Smooth muscle cell (in vitro differentiated cells): ENCODE results near the gene WIPI1. TPM values are rescaled to one million over a fixed set of nuclear protein-coding genes. Genes with fewer than 3 reads are reported as not detected.
"Not testable (repeated sequence)": the region's sequence is repeated elsewhere in the genome, so short reads cannot be mapped to it uniquely, and the experiment has no call there.

Experiments used
- DNase-seq: peaks from one replicate; lab custom pipeline; 2025; ENCODE audit not compliant: unreplicated experiment; lab: John Stamatoyannopoulos, UW
- H2AFZ ChIP-seq: fragments of 200-600 bp; sonication (generic); 2 replicates; pipeline ENCODE4 v1.6.0; 2016; ENCODE audit warnings: antibody characterized with exemption, low read depth, mild to moderate bottlenecking
- H3F3A ChIP-seq: fragments of 200-600 bp; sonication (generic); 2 replicates; pipeline ENCODE4 v1.6.0; 2017; ENCODE audit warnings: antibody characterized with exemption, low read depth
- H3K27ac ChIP-seq: fragments of 200-600 bp; sonication (generic); 2 replicates; pipeline ENCODE4 v1.5.1; 2016; ENCODE audit warnings: low read depth, mild to moderate bottlenecking
- H3K27me3 ChIP-seq: fragments of 200-600 bp; sonication (generic); 2 replicates; pipeline ENCODE4 v1.6.1; 2016; ENCODE audit warnings: low read depth, mild to moderate bottlenecking
- H3K36me3 ChIP-seq: fragments of 200-600 bp; sonication (generic); 2 replicates; pipeline ENCODE4 v1.5.1; 2016; ENCODE audit warnings: low read depth
- H3K4me1 ChIP-seq: fragments of 200-600 bp; sonication (generic); 2 replicates; pipeline ENCODE4 v1.5.1; 2016; ENCODE audit warnings: low read depth
- H3K4me2 ChIP-seq: fragments of 200-600 bp; sonication (generic); 2 replicates; pipeline ENCODE4 v1.6.0; 2016; ENCODE audit warnings: mild to moderate bottlenecking
- H3K4me3 ChIP-seq: fragments of 200-600 bp; sonication (generic); 2 replicates; pipeline ENCODE4 v1.5.1; 2016; ENCODE audit warnings: mild to moderate bottlenecking
- H3K79me2 ChIP-seq: fragments of 200-600 bp; sonication (generic); 2 replicates; pipeline ENCODE4 v1.6.0; 2016; ENCODE audit warnings: low read depth, mild to moderate bottlenecking
- H3K9ac ChIP-seq: fragments of 200-600 bp; sonication (generic); 2 replicates; pipeline ENCODE4 v1.6.0; 2016; ENCODE audit warnings: low read depth
- H3K9me3 ChIP-seq: fragments of 200-600 bp; sonication (generic); replicated peaks from 2 replicates; pipeline ENCODE4 v1.5.1; 2016; ENCODE audit warnings: low read depth
- H4K20me1 ChIP-seq: fragments of 200-600 bp; sonication (generic); 2 replicates; pipeline ENCODE4 v1.6.0; 2016; ENCODE audit warnings: low read depth
- CTCF ChIP-seq: fragments of 200-600 bp; sonication (generic); IDR thresholded peaks from 2 replicates; pipeline ENCODE4 v1.5.1; 2017; ENCODE audit warnings: borderline replicate concordance, mild to moderate bottlenecking, antibody characterized with exemption; ENCODE audit not compliant: insufficient read depth, poor library complexity, severe bottlenecking
- WGBS: methylation state at CpG from one replicate; pipeline ENCODE4 v1.1.7; 2016; ENCODE audit warnings: low lambda C conversion rate; 5-methylcytosine and 5-hydroxymethylcytosine counted together
- polyA plus RNA-seq: library from polyadenylated mRNA; unstranded; fragments of >200 nt; fragmentation: Nextera tagmentation; extraction: Ambion mirVana; gene quantifications from 2 replicates; pipeline ENCODE4 v1.2.1, GENCODE V29; 2016
- total RNA-seq: library from RNA; depleted of rRNA; stranded (reverse); fragments of >200 nt; gene quantifications from 2 replicates; pipeline ENCODE4 v1.2.3, GENCODE V29; 2014

Gene WIPI1
- total and polyA plus RNA-seq, 2 experiments from 2014 or later = 188 to 196 TPM

GRCh38 chr17:68498479-68499326, 41.4 kb upstream of the WIPI1 start:
- no peak overlapping the region for H3K27ac ChIP-seq
- H3K4me2 ChIP-seq = no peak overlapping the region
- H3K9me3 ChIP-seq = no peaks in the 10 kb centered on the region
- DNase-seq = no peak
- H3K36me3 ChIP-seq = no peaks in the 10 kb centered on the region
- no peak for TF ChIP-seq CTCF
- H3K27me3 ChIP-seq = no peaks in the 10 kb centered on the region
- H4K20me1 ChIP-seq = no peaks in the 10 kb centered on the region
- H3K79me2 ChIP-seq = no peaks in the 10 kb centered on the region
- H3K9ac ChIP-seq = no peak overlapping the region
- no peak overlapping the region for H2AFZ ChIP-seq
- no peaks in the 10 kb centered on the region for H3K4me1 ChIP-seq
- WGBS = 92% methylated on average over 7 of the region's 7 CpGs
- H3F3A ChIP-seq = no peaks in the 10 kb centered on the region
- H3K4me3 ChIP-seq = no peak overlapping the region

- DNase-seq = no peak
- Histone ChIP-seq H3K27me3 (no peaks in the 10 kb centered on the region), H3K4me1 (no peaks in the 10 kb centered on the region), H3K9ac (no peak overlapping the region), H3K27ac (no peak overlapping the region), H3K4me2 (no peak overlapping the region), H3K36me3 (no peaks in the 10 kb centered on the region), H3K4me3 (no peak overlapping the region), H4K20me1 (no peaks in the 10 kb centered on the region), H3F3A (no peaks in the 10 kb centered on the region), H3K9me3 (no peaks in the 10 kb centered on the region), H2AFZ (no peak overlapping the region), H3K79me2 (no peaks in the 10 kb centered on the region)
- WGBS = 73% methylated on average over 3 of the region's 3 CpGs
- TF ChIP-seq CTCF = no peak
Measured at GRCh38 chr17:68497885-68498319, 40.6 kb upstream of the WIPI1 start.

GRCh38 chr17:68495081-68495480, 37.8 kb upstream of the WIPI1 start:
- no peak overlapping the region for H3K9ac ChIP-seq
- H3F3A ChIP-seq = no peaks in the 10 kb centered on the region
- no peaks in the 10 kb centered on the region for H3K79me2 ChIP-seq
- H3K4me3 ChIP-seq = no peak overlapping the region
- H3K27me3 ChIP-seq = no peaks in the 10 kb centered on the region
- no peaks in the 10 kb centered on the region for H3K4me1 ChIP-seq
- no peak overlapping the region for H3K4me2 ChIP-seq
- no peak overlapping the region for H3K27ac ChIP-seq
- no peaks in the 10 kb centered on the region for H3K36me3 ChIP-seq
- H3K9me3 ChIP-seq = no peaks in the 10 kb centered on the region
- no peak for DNase-seq
- no peak overlapping the region for H2AFZ ChIP-seq
- no peak for TF ChIP-seq CTCF
- H4K20me1 ChIP-seq = no peaks in the 10 kb centered on the region
- 100% methylated on average over 4 of the region's 4 CpGs for WGBS

DNA sequence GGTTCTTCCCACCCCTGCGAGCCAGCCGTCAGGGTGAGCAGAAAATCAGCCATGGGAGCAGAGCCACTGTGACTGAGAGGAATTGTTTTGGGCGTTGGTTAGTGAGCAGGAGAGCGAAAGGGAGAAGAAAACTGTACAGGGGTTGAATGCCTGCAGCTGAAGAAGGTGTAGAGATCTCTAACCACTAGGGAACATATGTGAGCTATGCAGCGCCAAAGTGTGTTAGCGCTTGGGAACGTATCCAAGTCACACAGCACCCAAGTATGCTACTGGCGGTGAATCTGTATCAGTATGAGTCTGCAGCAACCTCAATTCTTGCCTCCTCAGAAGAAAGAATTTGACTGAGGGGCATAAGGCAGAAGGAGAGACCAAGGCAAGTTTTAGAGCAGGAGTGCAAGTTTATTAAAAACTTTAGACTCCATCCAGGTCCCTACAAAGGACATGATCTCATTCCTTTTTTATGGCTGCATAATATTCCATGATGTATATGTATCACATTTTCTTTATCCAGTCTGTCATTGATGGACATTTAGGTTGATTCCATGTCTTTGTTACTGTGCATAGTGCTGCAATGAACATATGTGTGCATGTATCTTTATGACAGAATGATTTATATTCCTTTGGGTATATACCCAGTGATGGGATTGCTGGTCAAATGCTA, 35.2 kb upstream of the WIPI1 start:
- not testable (repeated sequence) for H3K4me2 ChIP-seq, H3K36me3 ChIP-seq, H3K9ac ChIP-seq, H3K4me1 ChIP-seq, H3K27ac ChIP-seq, H3K79me2 ChIP-seq, H2AFZ ChIP-seq, DNase-seq, H3K4me3 ChIP-seq, H3F3A ChIP-seq, H3K27me3 ChIP-seq, H4K20me1 ChIP-seq, H3K9me3 ChIP-seq
- 97% methylated on average over 8 of the region's 8 CpGs for WGBS
